Lung (tissue), 12 donors: ENCODE measurements around the gene NPNT. TPM values are rescaled to one million over a fixed set of nuclear protein-coding genes. Genes with fewer than 3 reads are reported as not detected.

Experiments used
- ATAC-seq: fragments of 200-7000 bp; cut with Tn5 transposase; one replicate; pipeline ENCODE4 v1.9.1; 2020; ENCODE audit warnings: moderate number of reproducible peaks; ENCODE audit not compliant: insufficient read depth, low FRiP score
- DNase-seq, 3 donors: peaks; one replicate each; pipeline ENCODE4 v3.0.0-alpha.2; 2013 to 2017
- H3K27ac ChIP-seq, 2 donors: one replicate each; pipeline ENCODE4 v1.5.1; 2013; ENCODE audit warnings: mild to moderate bottlenecking in 2 of 2, moderate library complexity in 2 of 2, control low read depth in 1 of 2, inconsistent platforms in 1 of 2, low read depth in 1 of 2, low read length in 1 of 2
- H3K27me3 ChIP-seq, 3 donors: one replicate each; pipeline ENCODE4 v1.5.1; 2013; ENCODE audit warnings: low read length in 2 of 3; ENCODE audit not compliant: control insufficient read depth in 3 of 3, insufficient read depth in 3 of 3
- H3K36me3 ChIP-seq, 4 donors: one replicate each; pipeline ENCODE4 v1.5.1; 2013; ENCODE audit warnings: low read length in 4 of 4, mild to moderate bottlenecking in 1 of 4, moderate library complexity in 1 of 4; ENCODE audit not compliant: control insufficient read depth in 4 of 4, insufficient read depth in 4 of 4
- H3K4me1 ChIP-seq, 5 donors: one replicate each; pipeline ENCODE4 v1.5.1; 2013; ENCODE audit warnings: low read length in 5 of 5, mild to moderate bottlenecking in 2 of 5, moderate library complexity in 1 of 5; ENCODE audit not compliant: control insufficient read depth in 5 of 5, insufficient read depth in 5 of 5
- H3K4me3 ChIP-seq: one replicate; pipeline ENCODE4 v1.5.1; 2013; ENCODE audit warnings: mild to moderate bottlenecking, control low read depth, moderate library complexity
- H3K9ac ChIP-seq, 2 donors: one replicate each; pipeline ENCODE4 v1.5.1; 2013; ENCODE audit warnings: low read length in 2 of 2, control low read depth in 1 of 2; ENCODE audit not compliant: insufficient read depth in 1 of 2
- H3K9me3 ChIP-seq, 4 donors: one replicate each; pipeline ENCODE4 v1.5.1; 2013; ENCODE audit warnings: low read length in 3 of 4, mild to moderate bottlenecking in 1 of 4, moderate library complexity in 1 of 4; ENCODE audit not compliant: control insufficient read depth in 4 of 4, insufficient read depth in 3 of 4
- WGBS, 2 donors: extraction: QIAGEN DNeasy Blood & Tissue Kit; methylation state at CpG; one replicate each; pipeline ENCODE4 v1.1.7; 2013; 5-methylcytosine and 5-hydroxymethylcytosine counted together
- polyA plus RNA-seq, 2 donors: library from polyadenylated mRNA; stranded (reverse); fragments of 200-250 nt; gene quantifications; one replicate each; pipeline ENCODE4 v1.2.1, GENCODE V29; 2013
- total RNA-seq, 2 donors: library from RNA; depleted of rRNA in 1 of 2; stranded (reverse); fragments of >200 nt in 1 of 2; gene quantifications; one replicate each; pipeline ENCODE4 v1.2.1, GENCODE V29; 2014 to 2021
- TF ChIP-seq, protein P1 (sequence below): IDR thresholded peaks from 2 replicates; pipeline ENCODE4 v1.5.1; 2012; ENCODE audit warnings: mild to moderate bottlenecking; ENCODE audit errors: control extremely low read depth, extremely low read depth
- donor health status: control.
- donor health status: control.
- donor health status: Bipolar disorder and iron deficiency.
- donor health status: healthy.
- donor health status: DM: yes; HTN: yes; CAD: no.

Gene NPNT
- total and polyA plus RNA-seq, 4 donors: 41.0 to 160 (median 150) TPM

DNA sequence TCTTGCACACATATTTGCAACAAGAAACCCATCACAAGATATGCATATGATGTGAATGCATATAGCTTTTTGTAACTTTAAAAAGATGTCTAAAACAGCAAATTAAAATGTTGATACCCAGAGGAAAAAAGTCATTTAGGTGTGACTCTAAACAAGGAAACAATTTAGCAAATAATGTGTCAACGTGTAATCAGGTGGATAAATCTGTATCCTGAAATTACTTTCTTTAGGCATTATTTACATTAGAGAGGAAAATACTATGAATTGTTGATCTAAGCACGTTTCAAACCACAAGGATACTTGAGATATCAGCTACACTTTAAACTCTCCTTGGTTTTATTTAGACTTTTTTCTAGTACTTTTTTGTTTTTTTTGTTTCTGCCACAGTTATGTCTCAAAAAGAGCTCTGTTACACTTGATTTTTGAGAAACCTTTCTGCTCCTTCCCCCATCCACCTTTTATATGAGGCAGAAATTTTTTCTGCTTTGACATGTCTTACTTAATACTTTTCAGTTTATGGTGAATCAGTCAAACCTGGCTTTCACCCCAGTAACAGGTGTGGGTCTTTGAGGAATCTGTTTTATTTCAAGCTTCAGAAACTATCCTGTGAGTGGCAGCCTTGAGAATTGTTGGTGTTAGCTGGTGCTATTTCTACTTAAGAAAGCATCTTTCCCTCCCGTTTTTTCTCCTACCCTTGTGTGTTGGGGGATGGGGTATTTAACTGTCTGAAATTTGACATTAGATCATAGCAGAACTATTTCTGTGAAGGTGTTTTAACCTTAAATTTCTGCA lies 1.9 kb downstream of the NPNT start:
- Histone ChIP-seq H3K4me1 (peaks cover 0 to 10% (median 4%) of the 10 kb centered on the region in 5 donors), H3K36me3 (peaks cover 0 to 3% (median 0%) of the 10 kb centered on the region in 4 donors), H3K27me3 (peaks cover 0 to 19% (median 2%) of the 10 kb centered on the region in 3 donors), H3K9me3 (no peaks in the 10 kb centered on the region), H3K27ac (no peak overlapping the region), H3K4me3 (no peak overlapping the region), H3K9ac (no peak overlapping the region)
- TF ChIP-seq, protein P1, sequence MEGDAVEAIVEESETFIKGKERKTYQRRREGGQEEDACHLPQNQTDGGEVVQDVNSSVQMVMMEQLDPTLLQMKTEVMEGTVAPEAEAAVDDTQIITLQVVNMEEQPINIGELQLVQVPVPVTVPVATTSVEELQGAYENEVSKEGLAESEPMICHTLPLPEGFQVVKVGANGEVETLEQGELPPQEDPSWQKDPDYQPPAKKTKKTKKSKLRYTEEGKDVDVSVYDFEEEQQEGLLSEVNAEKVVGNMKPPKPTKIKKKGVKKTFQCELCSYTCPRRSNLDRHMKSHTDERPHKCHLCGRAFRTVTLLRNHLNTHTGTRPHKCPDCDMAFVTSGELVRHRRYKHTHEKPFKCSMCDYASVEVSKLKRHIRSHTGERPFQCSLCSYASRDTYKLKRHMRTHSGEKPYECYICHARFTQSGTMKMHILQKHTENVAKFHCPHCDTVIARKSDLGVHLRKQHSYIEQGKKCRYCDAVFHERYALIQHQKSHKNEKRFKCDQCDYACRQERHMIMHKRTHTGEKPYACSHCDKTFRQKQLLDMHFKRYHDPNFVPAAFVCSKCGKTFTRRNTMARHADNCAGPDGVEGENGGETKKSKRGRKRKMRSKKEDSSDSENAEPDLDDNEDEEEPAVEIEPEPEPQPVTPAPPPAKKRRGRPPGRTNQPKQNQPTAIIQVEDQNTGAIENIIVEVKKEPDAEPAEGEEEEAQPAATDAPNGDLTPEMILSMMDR: no peak
- no peak for ATAC-seq
- peak in 1 of 3 donors; percentile 21 for DNase-seq
- 19 to 26% methylated on average over 3 of the region's 3 CpGs for WGBS, 2 donors

DNA sequence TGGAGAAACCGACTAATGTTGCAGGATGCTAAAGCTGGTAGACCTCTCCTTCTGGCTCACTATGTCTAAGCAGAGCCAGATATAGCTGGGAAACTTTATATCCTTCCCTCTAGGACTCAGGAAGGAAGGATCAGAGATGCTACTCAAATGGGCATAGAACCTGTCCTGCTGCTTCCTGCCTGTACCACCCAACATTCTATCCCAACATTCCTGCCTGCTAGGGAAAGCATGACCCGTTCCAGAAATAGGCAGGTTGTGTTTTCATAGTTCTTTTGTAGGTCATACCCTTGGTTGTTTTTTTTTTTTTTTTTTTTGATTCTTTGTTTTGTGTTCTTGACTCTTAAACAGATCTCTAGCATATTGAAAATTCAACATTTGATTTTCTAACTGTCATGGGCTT lies 5.3 kb downstream of the NPNT start:
- no peak for DNase-seq
- H3K9ac ChIP-seq: no peak overlapping the region
- H3K36me3 ChIP-seq: peaks cover 0 to 3% (median 0%) of the 10 kb centered on the region in 4 donors
- no peak for ATAC-seq
- H3K9me3 ChIP-seq: no peaks in the 10 kb centered on the region
- H3K4me1 ChIP-seq: peaks cover 0 to 5% (median 4%) of the 10 kb centered on the region in 5 donors
- WGBS, 2 donors: 56 to 64% methylated on average over 2 of the region's 2 CpGs
- no peak overlapping the region for H3K27ac ChIP-seq
- no peak overlapping the region for H3K4me3 ChIP-seq
- peaks cover 0 to 14% (median 2%) of the 10 kb centered on the region in 3 donors for H3K27me3 ChIP-seq
- TF ChIP-seq, protein P1: no peak

DNA sequence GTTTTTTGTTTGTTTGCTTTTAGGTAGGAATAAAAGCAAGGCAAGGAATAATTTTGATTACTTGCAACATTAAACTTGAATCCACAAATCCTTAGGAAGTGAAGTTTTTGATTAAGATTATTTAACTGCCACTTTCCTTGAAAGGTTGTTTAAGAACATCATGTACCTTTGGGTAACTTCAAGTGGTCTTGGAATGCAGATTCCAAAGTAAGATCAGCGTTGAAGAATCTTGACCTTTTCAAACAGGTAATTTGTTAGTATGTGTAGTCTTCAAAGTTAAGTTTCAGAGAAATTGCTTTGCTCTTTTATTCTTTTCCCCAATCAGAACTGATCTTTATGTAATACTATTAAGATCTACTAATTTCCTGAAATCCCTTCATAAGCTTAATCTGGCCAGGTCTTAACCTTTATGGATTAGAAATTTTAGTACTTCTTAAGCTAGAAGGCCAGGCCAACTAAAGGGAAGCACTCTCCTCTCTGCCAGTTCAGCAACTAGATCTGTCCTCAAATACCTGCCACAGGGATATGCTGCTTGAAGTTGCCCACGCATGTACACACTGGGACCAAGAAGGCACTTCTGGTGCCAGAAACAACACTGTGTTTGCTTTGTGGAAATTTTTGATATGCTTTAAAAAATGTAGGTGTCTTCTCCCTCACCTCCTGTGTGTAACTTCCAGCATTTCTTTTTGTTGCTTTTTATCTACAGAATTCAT lies 7.4 kb downstream of the NPNT start:
- no peak overlapping the region for H3K9ac ChIP-seq
- TF ChIP-seq, protein P1: no peak
- WGBS, 2 donors: 65 to 82% methylated on average over 2 of the region's 2 CpGs
- H3K27ac ChIP-seq: peak overlapping the region in 1 of 2 donors; percentile 71
- no peaks in the 10 kb centered on the region for H3K9me3 ChIP-seq
- peak; percentile 79 for ATAC-seq
- no peak overlapping the region for H3K4me3 ChIP-seq
- H3K36me3 ChIP-seq: peaks cover 0 to 6% (median 0%) of the 10 kb centered on the region in 4 donors
- peak in 1 of 3 donors; percentile 11 for DNase-seq
- H3K4me1 ChIP-seq: peaks cover 0 to 5% (median 0%) of the 10 kb centered on the region in 5 donors
- H3K27me3 ChIP-seq: peaks cover 0 to 5% (median 0%) of the 10 kb centered on the region in 3 donors
